HG03520 (cell line): ENCODE measurements around the gene IL1A.

ENCODE experiments used
- ATAC-seq: cut with Tn5 transposase; IDR thresholded peaks from one replicate; pipeline ENCODE4 v1.9.1; 2021; ENCODE audit warnings: mild to moderate bottlenecking, moderate library complexity; ENCODE audit not compliant: unreplicated experiment

The IL1A gene

DNA sequence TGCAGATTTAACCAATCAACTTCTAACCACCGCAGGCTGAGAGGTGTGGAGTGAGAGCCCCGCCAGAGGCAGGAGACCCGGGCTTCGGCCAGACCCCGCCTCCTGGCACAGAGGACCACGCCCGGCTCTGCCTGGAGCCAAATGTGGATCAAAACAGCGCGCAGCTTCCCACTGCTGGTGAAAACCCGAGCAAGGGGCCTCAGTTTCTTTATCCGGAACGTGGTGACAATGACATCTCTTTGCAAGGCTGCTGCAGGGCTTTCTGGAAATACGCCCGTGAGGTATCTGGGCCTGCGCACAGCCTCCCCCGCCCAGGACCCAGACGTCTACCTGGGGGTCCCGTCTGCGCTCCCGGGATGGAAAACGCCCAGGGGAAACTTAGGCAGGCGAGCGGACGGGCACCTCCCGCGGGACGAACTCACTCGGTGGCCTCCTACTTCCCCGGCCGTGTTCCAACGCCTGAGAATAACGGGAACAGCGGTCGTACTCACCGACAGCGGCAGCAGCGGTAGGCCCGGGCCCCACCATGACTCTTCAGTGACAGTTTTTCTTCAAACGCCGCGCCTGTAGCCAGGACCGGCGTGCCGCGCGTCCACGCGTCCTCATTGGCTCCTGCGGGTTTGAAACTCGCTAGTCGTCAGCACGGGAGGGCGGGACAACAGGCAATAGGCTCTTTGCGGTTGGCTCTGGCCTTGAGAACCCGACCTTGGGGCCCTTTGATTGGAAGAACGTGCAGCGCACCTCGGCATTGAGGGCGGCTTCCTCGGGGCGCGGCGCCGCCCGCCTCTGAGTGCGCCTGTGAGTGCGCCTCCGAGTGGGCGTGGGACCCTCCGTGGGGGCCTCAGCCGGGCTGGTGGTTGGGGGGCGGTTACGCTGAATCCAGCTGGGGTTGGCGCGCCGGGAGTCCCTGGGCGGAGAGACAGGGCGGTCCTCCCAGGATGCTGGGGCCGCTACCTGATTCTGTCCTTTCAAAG is 19.9 kb downstream of the IL1A start, which contains the start of gene CKAP2L:
CKAP2L (minus strand) TSS at position 539 of the 974 bp plus-strand sequence; CDS start at position 528, 11 bp downstream.
- peak; percentile 96 for ATAC-seq

DNA sequence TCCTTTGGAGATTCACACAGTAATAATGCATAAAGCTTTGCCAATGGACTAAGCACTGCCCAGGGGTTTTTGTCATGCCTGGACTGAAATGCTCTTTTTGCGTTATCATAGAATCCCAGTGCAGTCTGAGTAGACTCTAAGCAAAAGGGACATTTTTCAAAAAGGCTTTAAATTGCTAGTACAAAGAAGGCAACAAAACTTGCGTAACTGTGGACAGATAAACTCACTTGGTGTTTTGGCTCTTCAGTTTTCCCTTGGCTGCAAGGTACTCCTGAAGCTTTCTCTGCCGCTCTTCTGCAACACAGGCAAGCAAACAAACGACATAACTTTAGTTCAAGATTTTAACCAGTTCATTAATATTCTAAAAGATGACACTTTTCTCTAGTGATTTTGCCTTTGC is 22.0 kb downstream of the IL1A start:
- no peak for ATAC-seq

DNA sequence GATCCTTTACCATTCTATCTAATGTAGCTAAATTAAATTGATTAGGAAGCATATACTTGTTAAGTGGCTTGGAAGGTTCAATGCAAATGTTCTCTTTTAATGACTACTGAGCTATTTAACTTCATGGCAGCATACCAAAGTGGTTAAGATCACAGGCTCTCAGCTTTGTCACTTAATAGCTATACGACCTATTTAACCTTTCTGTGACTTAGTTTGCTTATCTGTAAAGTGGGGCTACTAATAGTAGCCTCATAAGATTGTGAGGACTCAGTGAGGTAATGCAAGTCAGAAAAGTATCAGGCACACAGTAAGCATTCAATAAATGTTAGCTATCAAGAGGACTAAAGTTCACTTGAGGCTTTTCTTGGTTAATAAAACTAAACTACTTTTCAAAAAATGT is 24.1 kb downstream of the IL1A start:
- no peak for ATAC-seq

DNA sequence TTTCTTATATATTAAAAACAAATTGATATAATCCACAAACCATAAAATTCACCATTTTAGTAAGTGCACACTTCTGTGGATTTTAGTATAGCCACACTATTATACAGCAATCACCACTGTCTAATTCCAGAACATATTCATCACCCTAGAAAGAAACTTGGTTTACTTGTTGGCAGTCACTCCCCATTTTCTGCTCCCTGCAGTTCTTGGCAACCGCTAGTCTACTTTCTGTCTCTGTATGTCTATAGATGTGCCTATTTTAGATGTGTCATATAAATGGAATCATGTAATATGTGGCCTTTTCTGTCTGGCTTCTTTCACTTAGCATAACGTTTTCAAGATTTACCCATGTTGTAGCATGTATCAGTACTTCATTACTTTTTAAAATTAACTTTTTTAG is 25.6 kb downstream of the IL1A start:
- no peak for ATAC-seq

DNA sequence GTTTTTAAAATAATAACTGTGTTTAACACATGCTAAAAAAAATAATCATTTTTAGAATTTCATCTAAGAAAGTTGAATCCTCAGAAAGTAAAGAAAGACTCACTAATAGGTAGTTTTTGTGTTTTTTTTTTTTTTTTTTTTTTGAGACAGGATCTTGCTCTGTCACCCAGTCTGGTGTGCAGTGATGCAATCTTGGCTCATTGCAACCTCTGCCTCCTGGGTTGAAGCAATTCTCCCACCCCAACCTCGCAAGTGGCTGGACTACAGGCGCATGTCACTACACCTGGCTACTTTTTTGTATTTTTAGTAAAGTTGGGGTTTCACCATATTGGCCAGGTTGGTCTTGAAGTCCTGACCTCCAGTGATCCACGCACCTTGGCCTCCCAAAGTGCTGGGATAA is 27.0 kb downstream of the IL1A start:
- no peak for ATAC-seq

DNA sequence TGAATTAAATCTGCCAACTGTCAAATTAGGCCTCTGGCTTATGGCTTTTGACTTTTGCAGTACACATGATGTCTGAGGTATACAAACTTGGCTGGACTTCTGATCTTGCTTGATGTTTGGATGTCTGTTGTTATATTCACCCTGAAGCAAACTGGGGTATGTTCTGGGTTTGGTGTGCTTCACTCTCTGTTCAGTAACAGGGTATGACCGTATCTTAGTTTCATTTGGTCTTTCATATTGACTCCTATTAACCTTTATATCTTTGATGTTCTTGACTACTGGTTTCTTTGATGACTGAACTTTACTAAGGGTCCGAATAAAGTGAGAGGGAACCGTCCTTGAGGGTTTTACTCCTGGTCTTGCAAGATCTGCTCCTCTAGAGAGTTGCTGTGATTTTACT is 28.1 kb downstream of the IL1A start:
- no peak for ATAC-seq

DNA sequence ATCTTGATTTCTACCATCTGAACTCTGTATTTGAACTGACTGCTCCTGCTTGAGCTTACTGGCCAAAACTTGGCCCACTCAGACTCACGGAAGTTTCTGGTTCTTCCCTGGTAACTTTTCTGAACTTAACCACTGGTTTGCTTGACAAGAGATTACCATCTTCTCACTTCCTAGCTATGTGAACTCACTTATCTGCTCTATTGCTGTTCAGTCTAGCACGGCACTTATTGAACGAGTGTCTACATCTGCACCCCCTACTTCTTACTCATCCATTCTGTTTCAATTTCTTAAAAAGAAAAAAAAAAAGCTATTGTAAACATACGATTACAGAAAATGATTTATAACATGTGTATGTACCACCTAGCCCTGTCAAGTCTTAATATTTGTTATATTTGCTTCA is 28.8 kb downstream of the IL1A start:
- no peak for ATAC-seq

DNA sequence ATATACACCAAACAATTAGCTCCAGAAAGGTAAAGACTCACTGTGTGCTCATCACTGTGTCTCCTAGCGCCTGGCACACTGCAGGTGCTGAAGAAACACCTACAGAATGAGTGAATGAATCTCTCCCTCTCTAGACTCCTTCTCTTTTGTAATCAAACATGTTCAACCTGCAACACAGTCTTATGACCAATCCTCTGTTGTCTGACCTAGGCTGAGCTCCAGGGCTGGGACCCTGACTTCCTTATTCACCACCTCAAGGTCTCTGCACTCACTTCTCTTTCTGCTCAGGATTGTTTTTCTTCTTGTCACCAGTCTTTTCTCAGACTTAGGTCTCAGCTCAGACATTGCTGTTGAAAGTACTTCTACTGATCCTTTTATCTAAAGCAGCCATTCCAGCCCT is 29.7 kb downstream of the IL1A start:
- no peak for ATAC-seq

DNA sequence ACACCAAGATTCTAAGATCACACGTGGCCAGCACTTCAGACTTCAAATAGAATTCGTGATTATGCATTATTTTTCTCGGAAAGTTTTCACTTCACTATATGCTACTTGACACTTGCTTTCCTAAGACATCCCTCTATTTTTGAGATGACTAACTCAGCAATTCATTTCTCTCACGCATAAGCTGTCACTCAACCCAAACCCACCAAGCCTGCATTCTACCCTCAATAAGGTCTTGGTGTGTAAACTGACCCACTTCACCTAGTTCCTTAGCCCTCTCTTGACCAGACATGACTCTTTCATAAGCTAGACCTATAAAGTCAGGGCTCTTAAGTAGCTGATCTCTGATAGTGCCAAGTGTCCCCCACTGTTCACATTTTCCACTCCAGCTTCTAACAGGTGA is 31.6 kb downstream of the IL1A start:
- ATAC-seq: no peak

DNA sequence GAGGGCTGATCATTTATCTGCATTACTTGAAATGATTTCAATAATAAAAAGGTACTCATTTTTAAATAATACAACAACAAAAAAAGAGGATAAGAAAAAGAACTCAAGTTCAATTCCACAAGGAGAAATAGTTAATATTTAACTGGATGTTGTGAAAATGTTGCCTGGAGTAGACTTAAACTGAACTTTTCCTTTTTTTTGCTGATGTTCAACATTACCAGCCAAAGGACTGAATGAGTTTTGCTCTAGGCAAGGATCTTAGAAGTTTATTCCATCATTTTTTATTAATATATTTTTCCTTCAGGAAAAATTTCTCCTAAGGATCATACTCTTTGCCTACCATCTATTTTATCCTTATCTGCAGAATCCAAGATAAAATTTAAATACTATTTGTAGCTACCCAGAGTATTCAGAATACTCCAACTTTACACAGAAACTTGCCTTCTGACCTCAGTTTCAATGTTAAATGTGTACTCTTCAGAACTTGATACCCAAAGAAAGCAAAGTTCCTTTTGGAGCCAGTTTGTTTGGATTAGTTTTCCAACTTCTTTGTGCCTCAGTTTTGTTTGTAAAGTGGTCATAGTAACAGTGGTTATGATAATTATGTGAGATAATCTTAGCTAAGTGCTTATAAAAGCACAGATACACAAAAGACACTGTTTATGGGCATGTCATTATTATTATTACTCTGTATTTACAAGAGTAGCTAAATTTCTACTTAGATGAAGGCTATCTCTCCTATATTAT is 32.7 kb downstream of the IL1A start:
- no peak for ATAC-seq

DNA sequence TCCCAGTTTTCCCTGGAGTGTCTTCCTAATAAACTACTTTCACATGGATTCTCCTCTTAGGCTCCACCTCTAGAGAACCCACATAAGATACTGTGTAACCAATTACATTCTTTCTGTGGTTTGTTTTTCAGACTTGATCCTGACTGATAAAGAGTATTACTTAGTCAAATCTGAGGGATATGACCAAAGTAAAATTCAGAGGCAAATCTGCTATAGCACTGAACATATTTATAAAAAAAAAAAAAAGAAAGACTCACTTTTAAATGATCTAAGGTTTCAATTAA is 33.8 kb downstream of the IL1A start:
- no peak for ATAC-seq

DNA sequence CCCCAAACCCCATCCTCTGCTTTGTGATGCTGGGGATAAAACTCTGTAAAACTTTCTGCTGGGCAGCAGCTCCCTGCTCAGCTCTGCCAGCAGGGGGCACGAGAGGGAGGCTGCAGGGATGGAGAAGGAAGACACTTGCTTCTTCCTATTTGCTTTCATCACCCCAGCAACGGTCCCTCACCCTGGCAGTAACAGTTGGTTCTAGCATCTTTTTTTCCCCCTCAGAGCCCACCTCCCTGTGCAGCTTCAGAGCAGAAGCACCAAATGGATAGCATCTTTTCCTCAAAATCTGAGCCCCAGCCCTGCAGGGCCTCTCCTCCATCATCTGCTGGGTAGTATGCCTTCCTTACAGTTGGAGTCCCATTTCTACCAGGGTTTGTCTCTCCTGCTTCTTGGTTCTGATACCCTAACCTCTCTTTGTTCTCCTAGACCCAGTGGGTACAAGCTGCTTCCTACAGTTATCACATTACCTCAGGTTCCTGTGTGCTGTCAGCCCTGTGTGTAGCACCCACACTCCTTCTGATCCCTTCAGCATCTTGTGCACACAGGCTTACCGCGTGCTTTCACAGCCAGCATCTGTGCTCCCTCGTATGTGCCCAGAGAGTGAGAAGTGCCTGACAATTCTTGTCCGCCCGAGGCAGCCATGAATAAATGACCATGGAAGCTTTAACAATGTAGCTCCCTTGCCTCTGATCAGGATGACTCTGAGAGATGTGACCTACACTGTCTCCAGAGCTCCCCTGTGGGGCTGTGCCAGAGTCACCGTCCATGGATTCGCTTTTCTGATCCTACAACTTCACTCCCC is 34.3 kb downstream of the IL1A start:
- peak; percentile 60 for ATAC-seq

DNA sequence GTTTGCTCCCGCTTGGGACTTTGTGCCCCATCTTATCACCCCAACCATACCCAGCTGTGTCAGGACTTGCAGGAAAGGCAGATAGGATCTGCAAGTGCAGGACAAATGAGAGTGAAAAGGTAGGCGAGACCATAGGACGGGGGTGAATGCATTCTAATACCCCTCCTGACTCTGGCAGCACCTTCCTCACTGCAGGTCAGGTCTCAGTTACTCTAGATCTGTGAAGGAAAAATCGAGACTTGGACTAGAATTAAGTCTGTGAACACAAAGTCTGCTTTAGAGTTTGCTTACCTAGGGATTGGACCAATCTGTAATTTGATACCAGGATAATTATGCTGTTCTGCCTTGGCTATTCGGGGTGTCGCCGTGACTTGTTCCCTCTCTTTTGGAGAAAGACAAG is 43.8 kb downstream of the IL1A start:
- ATAC-seq: no peak

DNA sequence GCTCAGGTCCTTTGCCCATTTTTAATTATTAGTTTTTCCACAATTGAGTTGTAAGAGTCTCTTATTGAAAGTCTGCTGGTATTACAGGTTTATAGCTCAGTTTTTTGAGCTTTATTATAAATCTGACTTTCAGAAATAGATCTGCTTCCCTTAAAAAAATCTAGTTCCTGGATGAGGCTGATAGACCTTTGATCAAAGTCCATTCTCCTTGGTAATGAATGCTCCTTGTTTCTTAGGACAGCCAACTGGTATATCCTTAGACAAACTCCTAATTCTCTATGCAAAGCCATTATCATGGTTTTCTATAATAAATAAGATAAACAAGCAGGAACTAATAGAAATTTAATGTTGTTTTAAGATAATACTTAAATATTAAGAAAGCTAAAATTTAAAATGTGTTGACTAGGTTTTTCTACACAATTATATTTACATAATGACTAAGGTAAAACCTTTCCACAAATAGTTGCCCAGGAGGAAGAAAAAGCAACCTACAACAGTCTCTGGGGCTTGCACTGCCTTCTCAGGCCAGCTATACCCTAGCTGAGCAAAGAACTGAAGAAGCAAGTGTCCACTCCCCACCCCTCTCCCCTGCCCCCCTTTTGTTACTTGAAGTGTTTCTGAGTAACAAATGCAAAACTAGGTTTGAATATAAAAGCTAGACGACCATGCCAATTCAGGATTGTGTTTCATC is 46.6 kb downstream of the IL1A start:
- ATAC-seq: no peak

DNA sequence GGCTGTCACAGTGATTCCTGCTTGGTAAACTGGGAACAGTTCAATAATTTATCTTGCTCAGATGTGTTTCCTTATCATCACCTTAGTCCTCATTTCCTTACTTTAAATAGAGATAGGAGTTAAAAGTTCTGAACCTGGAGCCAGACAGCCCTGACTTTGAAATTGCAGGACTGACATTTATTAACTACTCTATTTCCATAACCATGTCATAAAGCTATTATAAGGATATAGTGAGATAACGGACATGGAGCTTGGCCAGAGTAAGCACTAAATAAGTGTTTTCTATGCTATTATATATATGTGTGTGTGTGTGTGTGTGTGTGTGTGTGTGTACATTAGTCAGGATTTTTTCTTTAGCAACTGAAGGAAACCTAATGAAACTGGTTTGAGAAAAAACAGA is 50.4 kb downstream of the IL1A start:
- ATAC-seq: no peak

DNA sequence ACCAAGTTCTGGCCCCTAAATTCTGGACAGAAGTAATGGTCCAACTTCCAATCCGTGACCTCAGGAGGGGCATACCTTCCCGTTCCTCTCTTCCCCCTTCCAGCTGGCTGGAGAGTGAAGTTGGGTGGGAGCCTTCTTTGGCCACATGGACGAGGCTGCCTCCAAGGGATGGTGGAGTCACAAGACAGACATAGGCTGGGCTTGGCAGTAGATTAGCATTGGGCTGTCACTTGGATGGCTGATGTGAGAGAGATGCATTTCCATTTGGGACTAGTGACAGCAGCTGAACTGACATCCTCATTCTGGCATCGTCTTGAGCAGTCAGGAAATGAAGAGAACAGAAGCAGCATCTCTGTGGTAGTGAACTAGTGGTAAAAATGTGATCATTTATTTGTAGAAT is 50.8 kb downstream of the IL1A start:
- ATAC-seq: no peak

DNA sequence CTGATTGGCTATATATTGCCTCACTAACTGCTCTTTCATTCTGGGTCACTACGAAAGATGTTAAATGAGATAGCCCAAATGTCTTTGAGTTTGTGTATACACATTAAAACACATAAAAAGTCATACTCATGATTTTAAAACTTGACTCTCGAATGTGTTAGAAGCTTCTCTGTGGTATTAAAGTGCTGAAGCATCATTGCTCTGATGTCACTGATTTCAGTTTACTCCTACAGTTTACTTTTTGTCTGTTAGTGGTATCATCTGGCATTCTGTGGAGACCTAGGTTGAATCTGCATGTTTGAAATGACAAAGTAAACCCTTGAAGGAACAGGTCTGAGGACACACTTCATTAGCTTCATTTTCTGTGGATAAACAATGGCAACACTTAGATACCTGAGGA is 52.8 kb downstream of the IL1A start:
- ATAC-seq: no peak

DNA sequence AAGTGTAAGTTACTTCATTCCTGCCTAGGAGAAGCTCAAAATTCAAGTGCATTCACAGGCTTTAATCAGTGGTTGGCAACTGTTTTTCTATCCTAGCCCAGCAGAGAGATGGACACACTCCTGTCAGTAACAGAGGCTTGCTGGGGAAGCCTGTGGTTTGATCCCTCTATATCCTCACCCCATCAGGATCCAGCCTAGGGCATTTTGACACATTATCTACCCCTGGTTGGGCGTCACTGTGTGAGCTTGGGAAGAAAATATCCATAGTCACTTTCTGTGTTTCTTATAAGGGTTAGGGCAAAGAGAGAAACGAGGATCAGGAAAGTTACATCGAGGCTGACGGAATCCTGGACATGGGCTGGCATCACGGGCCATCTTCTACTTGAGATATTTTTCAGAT is 53.5 kb downstream of the IL1A start:
- no peak for ATAC-seq

DNA sequence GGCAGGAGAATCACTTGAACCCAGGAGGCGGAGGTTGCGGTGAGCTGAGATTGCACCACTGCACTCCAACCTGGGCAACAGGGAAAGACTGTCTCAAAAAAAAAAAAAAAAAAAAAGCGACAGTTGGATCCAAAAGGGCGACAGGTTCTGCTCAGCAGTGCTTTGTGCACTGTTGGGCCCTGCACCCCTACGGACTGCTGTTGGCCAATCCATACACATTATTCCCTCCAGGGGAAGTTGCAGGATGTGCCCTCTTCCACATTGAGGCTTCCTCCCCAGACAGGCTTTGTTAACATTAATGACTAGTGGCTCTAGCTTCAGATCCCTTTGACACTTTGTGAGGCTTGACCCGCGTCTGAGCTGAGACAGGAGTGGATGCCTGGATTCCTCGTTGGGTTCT is 54.1 kb downstream of the IL1A start:
- ATAC-seq: no peak

DNA sequence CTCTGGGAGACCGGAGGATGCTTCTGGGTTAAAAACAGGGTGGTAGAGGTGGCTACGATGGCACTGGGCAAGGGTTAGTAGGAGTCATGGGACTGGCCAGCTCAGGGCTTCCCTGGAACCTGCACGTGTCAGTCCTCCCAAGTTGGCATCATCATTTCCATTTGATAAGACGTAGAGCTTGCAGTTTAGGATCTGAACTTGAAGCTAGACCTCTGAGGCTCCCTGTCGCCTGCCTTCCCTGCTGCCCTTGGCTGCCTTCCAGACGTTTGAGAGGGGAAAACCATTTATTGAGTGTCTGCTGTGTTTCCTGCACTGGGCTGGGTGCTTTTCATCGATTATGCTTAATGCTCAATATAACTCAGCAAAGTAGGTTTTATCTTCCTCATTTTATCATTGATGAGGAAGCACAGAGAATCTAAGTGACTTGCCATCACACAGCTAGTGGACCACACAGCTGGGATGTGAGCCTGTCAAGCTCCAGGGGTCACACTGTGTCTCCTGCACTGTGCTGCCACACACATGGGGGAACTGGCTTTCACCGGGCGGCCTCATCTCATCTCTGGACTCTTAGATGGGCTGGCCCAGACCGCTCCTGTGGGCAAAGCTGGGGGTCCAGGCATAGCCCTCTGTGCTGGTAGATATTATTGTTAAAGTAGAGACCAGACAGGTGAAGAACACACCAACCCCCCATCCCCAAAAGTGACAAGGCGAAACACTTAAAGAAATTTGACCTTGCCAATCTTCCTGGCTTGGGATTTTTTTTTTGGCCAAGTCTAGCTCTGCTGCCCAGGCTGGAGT is 55.7 kb downstream of the IL1A start:
- ATAC-seq: no peak
